CD14-positive monocyte (primary cell): ENCODE data around the gene INPP5A. TPM values are rescaled to one million over a fixed set of nuclear protein-coding genes. Genes with fewer than 3 reads are reported as not detected.
A peak's percentile ranks its signal among the peaks of the same experiment; 100 is the strongest.

Experiments used
- DNase-seq, 3 donors: peaks; one replicate each; pipeline ENCODE4 v3.0.0-alpha.2; 2011 to 2022
- H2AFZ ChIP-seq: 2 replicates; pipeline ENCODE4 v1.6.0; 2012; ENCODE audit warnings: mild to moderate bottlenecking, low read depth, low read length, inconsistent platforms; ENCODE audit not compliant: insufficient read depth, poor library complexity, severe bottlenecking
- H3K27ac ChIP-seq, 2 donors: 1 replicate in 1 of 2; 2 replicates in 1 of 2; pipeline ENCODE4 v1.5.1; 2012 to 2013; ENCODE audit warnings: low read length in 2 of 2, control low read depth in 1 of 2, inconsistent platforms in 1 of 2, low read depth in 1 of 2, mild to moderate bottlenecking in 1 of 2
- H3K27me3 ChIP-seq, 2 donors: one replicate each; pipeline versions ENCODE4 v1.6.0 to v1.6.1; 2011 to 2013; ENCODE audit warnings: low read length in 2 of 2; ENCODE audit not compliant: control insufficient read depth in 2 of 2, insufficient read depth in 2 of 2
- H3K36me3 ChIP-seq, 2 donors: replicated peaks in 1 of 2; 1 replicate in 1 of 2; 2 replicates in 1 of 2; pipeline versions ENCODE4 v1.5.1 to v1.6.1; 2012 to 2013; ENCODE audit warnings: low read length in 2 of 2, control low read depth in 1 of 2, inconsistent platforms in 1 of 2, mild to moderate bottlenecking in 1 of 2; ENCODE audit not compliant: insufficient read depth in 2 of 2, control insufficient read depth in 1 of 2
- H3K4me1 ChIP-seq, 2 donors: 1 replicate in 1 of 2; 2 replicates in 1 of 2; pipeline versions ENCODE4 v1.5.1 to v1.6.1; 2012 to 2013; ENCODE audit warnings: low read length in 2 of 2, control low read depth in 1 of 2, inconsistent platforms in 1 of 2, mild to moderate bottlenecking in 1 of 2, moderate library complexity in 1 of 2; ENCODE audit not compliant: insufficient read depth in 2 of 2, control insufficient read depth in 1 of 2
- H3K4me2 ChIP-seq: replicated peaks from 2 replicates; pipeline ENCODE3; 2012; ENCODE audit warnings: low read length, moderate library complexity, mild to moderate bottlenecking; ENCODE audit not compliant: poor library complexity, severe bottlenecking; ENCODE audit errors: extremely low read depth
- H3K4me3 ChIP-seq, 3 experiments: fragments of 200-600 bp in 1 of 3; sonication (generic) in 1 of 3; replicated peaks in 1 of 3; 1 replicate in 2 of 3; 2 replicates in 1 of 3; pipeline ENCODE4 v1.5.1; 2011 to 2013; ENCODE audit warnings: low read length in 3 of 3, mild to moderate bottlenecking in 3 of 3, control low read depth in 2 of 3, low read depth in 2 of 3, inconsistent platforms in 1 of 3, moderate library complexity in 1 of 3
- H3K79me2 ChIP-seq: 2 replicates; pipeline ENCODE4 v1.6.0; 2012; ENCODE audit warnings: mild to moderate bottlenecking, control low read depth, inconsistent platforms, low read length, moderate library complexity; ENCODE audit not compliant: insufficient read depth
- H3K9ac ChIP-seq: 2 replicates; pipeline ENCODE4 v1.6.0; 2017; ENCODE audit warnings: low read length, mild to moderate bottlenecking; ENCODE audit not compliant: insufficient read depth, poor library complexity, severe bottlenecking
- H3K9me3 ChIP-seq, 2 donors: replicated peaks in 1 of 2; 1 replicate in 1 of 2; 2 replicates in 1 of 2; pipeline versions ENCODE4 v1.5.1 to v1.6.1; 2012 to 2013; ENCODE audit warnings: low read length in 2 of 2, control low read depth in 1 of 2; ENCODE audit not compliant: control insufficient read depth in 1 of 2, insufficient read depth in 1 of 2
- H4K20me1 ChIP-seq: 2 replicates; pipeline ENCODE4 v1.6.0; 2012; ENCODE audit warnings: mild to moderate bottlenecking, low read length, control low read depth, moderate library complexity; ENCODE audit not compliant: insufficient read depth
- H3K27ac Mint-ChIP-seq, 7 donors: one replicate each; pipeline ENCODE4 v1.8.0; 2020; ENCODE audit warnings: mild to moderate bottlenecking in 7 of 7, mixed read lengths in 7 of 7, moderate library complexity in 6 of 7, inconsistent platforms in 2 of 7
- H3K27me3 Mint-ChIP-seq, 3 donors: one replicate each; pipeline ENCODE4 v1.8.0; 2021 to 2022; ENCODE audit warnings: low read depth in 3 of 3, mild to moderate bottlenecking in 3 of 3, mixed read lengths in 3 of 3, moderate library complexity in 3 of 3, inconsistent platforms in 1 of 3
- H3K36me3 Mint-ChIP-seq, 2 donors: one replicate each; pipeline ENCODE4 v1.8.0; 2020; ENCODE audit warnings: mixed read lengths in 2 of 2, inconsistent platforms in 1 of 2, mild to moderate bottlenecking in 1 of 2
- H3K4me1 Mint-ChIP-seq: one replicate; pipeline ENCODE4 v1.8.0; 2020; ENCODE audit warnings: mild to moderate bottlenecking, mixed read lengths
- H3K4me3 Mint-ChIP-seq, 2 donors: one replicate each; pipeline ENCODE4 v1.8.0; 2020; ENCODE audit warnings: mild to moderate bottlenecking in 2 of 2, mixed read lengths in 2 of 2, moderate library complexity in 1 of 2
- H3K9me3 Mint-ChIP-seq, 7 donors: one replicate each; pipeline ENCODE4 v1.8.0; 2020 to 2022; ENCODE audit warnings: mixed read lengths in 7 of 7, mild to moderate bottlenecking in 6 of 7, moderate library complexity in 6 of 7, inconsistent platforms in 2 of 7
- WGBS: methylation state at CpG from one replicate; pipeline ENCODE4 v1.1.5; 2013; ENCODE audit warnings: missing lambda C conversion rate; ENCODE audit not compliant: insufficient coverage; 5-methylcytosine and 5-hydroxymethylcytosine counted together
- intact Hi-C, 2 donors: fragments of 100-400 bp; cut with micrococcal nuclease; formaldehyde crosslinking; loops; one replicate each; pipeline versions ENCODE4 v1.15.0 to v1.15.1; 2023
- polyA plus RNA-seq, 3 donors: library from polyadenylated mRNA; depleted of rRNA in 1 of 3; unstranded in 2 of 3; stranded (reverse) in 1 of 3; fragments of 300-500 nt in 2 of 3; fragments of >200 nt in 1 of 3; fragmentation: Illumina TruSeq in 2 of 3; gene quantifications; 1 replicate in 2 of 3; 2 replicates in 1 of 3; pipeline ENCODE4 v1.2.3, GENCODE V29; 2012 to 2021
- TF ChIP-seq, protein P1 (sequence below): fragments of 200-600 bp; IDR thresholded peaks from one replicate; pipeline ENCODE4 v1.8.0; 2022; ENCODE audit warnings: antibody characterized with exemption, mild to moderate bottlenecking

The INPP5A gene
- polyA plus RNA-seq, 3 donors, result 0.87 to 17.2 (median 2.9) TPM

DNA sequence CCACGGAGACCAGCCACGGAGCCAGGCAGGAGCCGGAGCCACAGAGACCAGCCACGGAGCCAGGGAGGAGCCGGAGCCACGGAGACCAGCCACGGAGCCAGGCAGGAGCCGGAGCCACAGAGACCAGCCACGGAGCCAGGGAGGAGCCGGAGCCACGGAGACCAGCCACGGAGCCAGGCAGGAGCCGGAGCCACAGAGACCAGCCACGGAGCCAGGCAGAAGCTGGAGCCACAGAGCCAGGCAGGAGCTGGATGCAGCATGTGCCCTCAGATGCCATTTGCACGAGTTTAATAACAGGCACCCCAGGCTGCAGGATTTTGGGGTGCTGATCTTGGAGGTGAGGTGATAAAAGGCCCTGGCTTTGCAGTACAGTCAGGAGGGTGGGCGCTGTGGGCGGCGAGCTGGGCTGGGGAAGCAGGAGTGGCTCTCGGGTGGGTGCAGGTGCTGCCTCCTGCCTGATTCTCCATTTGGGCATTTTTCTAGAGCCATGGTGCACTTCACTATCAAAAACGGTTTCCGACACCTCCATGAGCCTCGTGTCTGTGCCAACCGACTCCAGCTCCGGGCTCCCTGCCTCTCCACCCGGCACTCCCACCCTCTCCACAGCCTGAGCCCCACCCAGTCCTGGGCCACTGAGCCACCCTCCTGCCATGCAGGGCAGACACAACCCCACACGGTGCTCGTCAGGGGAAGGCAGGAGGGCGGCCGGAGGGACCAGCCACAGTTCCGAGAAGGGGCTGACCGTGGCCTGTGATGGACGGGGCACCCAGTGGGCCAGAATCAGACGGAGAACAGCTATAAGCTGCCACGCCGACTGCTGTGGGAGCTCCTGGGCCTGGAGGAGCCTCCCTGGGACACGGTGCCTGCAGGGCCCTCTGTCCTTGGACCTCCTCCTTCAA is 289.2 kb downstream of the INPP5A start:
- Histone ChIP-seq H3K9ac (no peak overlapping the region), H3K27me3 (no peaks in the 10 kb centered on the region), H3K4me1 (no peaks in the 10 kb centered on the region), H2AFZ (no peak overlapping the region), H3K9me3 (peaks cover 36 to 45% of the 10 kb centered on the region in 2 donors), H3K27ac (no peak overlapping the region), H4K20me1 (no peaks in the 10 kb centered on the region), H3K79me2 (no peaks in the 10 kb centered on the region), H3K36me3 (no peaks in the 10 kb centered on the region), H3K4me2 (no peak overlapping the region), H3K4me3 (no peak overlapping the region)
- H3K4me3 Mint-ChIP-seq, result no peak overlapping the region
- 95% methylated on average over 24 of the region's 36 CpGs for WGBS
- peaks cover 4 to 7% (median 6%) of the 10 kb centered on the region in 3 donors for H3K27me3 Mint-ChIP-seq
- TF ChIP-seq, protein P1, sequence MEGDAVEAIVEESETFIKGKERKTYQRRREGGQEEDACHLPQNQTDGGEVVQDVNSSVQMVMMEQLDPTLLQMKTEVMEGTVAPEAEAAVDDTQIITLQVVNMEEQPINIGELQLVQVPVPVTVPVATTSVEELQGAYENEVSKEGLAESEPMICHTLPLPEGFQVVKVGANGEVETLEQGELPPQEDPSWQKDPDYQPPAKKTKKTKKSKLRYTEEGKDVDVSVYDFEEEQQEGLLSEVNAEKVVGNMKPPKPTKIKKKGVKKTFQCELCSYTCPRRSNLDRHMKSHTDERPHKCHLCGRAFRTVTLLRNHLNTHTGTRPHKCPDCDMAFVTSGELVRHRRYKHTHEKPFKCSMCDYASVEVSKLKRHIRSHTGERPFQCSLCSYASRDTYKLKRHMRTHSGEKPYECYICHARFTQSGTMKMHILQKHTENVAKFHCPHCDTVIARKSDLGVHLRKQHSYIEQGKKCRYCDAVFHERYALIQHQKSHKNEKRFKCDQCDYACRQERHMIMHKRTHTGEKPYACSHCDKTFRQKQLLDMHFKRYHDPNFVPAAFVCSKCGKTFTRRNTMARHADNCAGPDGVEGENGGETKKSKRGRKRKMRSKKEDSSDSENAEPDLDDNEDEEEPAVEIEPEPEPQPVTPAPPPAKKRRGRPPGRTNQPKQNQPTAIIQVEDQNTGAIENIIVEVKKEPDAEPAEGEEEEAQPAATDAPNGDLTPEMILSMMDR, result no peak
- intact Hi-C loops, result no loop called here
- DNase-seq, result peak in 1 of 3 donors; percentile 1
- H3K27ac Mint-ChIP-seq, result no peak overlapping the region
- H3K9me3 Mint-ChIP-seq, result peaks cover 3 to 14% (median 7%) of the 10 kb centered on the region in 7 donors
- no peaks in the 10 kb centered on the region for H3K4me1 Mint-ChIP-seq
- H3K36me3 Mint-ChIP-seq, result no peaks in the 10 kb centered on the region

DNA sequence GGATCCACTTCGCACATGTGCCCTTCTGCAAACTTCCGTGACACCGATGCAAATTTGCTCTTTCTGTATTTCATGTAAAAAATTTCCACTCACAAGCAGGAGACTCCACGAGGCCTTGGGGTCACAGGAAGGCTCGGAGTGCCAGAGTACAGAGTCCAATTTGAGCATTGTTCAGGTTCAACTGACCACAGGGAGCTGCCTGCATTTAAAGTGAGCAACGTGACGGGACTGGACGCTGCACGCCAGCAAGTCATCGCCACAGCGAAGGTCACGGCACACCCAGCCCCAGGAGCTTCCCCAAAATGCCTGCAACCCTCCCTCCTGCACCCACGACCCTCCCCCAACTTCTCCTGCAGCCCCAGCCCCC is 289.8 kb downstream of the INPP5A start:
- 86% methylated on average over 12 of the region's 13 CpGs for WGBS
- no peak overlapping the region for H3K27ac Mint-ChIP-seq
- DNase-seq, result peak in 1 of 3 donors; percentile 0
- no peaks in the 10 kb centered on the region for H4K20me1 ChIP-seq
- no peak overlapping the region for H3K4me3 ChIP-seq
- no peaks in the 10 kb centered on the region for H3K4me1 Mint-ChIP-seq
- H3K79me2 ChIP-seq, result no peaks in the 10 kb centered on the region
- H3K4me1 ChIP-seq, result no peaks in the 10 kb centered on the region
- H3K27me3 ChIP-seq, result no peaks in the 10 kb centered on the region
- peaks cover 3 to 14% (median 7%) of the 10 kb centered on the region in 7 donors for H3K9me3 Mint-ChIP-seq
- no peak overlapping the region for H3K4me2 ChIP-seq
- H3K9me3 ChIP-seq, result peaks cover 32 to 40% of the 10 kb centered on the region in 2 donors
- H2AFZ ChIP-seq, result no peak overlapping the region
- H3K4me3 Mint-ChIP-seq, result no peak overlapping the region
- H3K27me3 Mint-ChIP-seq, result peaks cover 4 to 10% (median 8%) of the 10 kb centered on the region in 3 donors
- TF ChIP-seq, protein P1, result no peak
- H3K36me3 ChIP-seq, result no peaks in the 10 kb centered on the region
- intact Hi-C loops, result no loop called here
- H3K36me3 Mint-ChIP-seq, result no peaks in the 10 kb centered on the region
- no peak overlapping the region for H3K27ac ChIP-seq
- H3K9ac ChIP-seq, result no peak overlapping the region
